Coronary artery (tissue), 2 donors: ENCODE results near the gene SCN1A.
A peak's percentile ranks its signal among the peaks of the same experiment; 100 is the strongest.

Experiments used
- DNase-seq: peaks from one replicate; pipeline ENCODE4 v3.0.0-alpha.2; 2017; ENCODE audit warnings: low spot score
- H3K27ac ChIP-seq, 2 donors: fragments of 200-600 bp; sonication (generic); one replicate each; pipeline ENCODE4 v1.5.1; 2016 to 2019
- H3K4me3 ChIP-seq: fragments of 200-600 bp; sonication (generic); 2 replicates; pipeline ENCODE4 v1.5.1; 2016; ENCODE audit warnings: mild to moderate bottlenecking, moderate library complexity
- CTCF ChIP-seq: fragments of 200-600 bp; sonication (generic); IDR thresholded peaks from one replicate; pipeline ENCODE4 v1.5.1; 2019; ENCODE audit warnings: antibody characterized with exemption

SCN1A gene

DNA sequence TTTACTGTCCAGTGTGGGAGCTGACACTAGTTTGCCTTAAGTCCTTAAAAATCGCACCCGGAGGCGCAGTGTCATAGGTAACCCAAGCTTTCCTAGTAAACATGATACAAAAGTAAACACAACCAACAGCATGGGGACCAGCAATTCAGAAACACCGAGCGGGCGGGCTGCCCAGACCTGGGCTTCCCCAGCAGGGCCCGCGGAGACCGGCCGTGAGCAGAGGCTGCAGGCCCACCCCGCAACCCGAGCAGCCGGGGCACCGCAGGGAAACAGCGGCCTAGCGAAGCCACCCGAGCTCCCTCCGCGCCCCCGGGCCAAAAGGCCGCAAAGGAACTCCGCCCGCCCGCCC, 174.5 kb downstream of the SCN1A start:
- peak overlapping the region; percentile 96 for H3K4me3 ChIP-seq
- peak overlapping the region; percentile 76 to 93 for H3K27ac ChIP-seq
- DNase-seq: no peak
- no peak for TF ChIP-seq CTCF

DNA sequence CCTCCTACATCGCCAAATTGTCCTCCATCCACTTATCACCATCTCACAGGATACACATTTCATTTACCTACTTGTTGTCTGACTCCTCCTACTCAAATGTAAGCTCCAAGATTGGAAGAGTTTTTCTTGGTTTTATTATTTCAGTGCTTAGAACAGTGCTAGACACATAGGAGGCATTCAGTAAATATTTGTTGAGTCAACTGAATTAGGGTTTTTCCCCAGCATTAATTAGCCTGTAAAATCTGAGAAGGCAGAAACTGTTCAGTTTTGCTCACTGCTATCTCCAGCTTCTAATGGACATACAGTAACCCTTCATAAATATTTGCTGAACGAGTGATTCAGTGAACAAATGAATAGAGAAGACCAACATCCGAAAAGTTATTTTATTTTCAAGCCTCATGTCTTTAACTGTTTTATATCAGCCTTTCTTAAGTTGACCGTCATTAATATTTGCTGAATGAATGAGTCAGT, 175.0 kb downstream of the SCN1A start:
- no peak for TF ChIP-seq CTCF
- Histone ChIP-seq H3K4me3 (peak overlapping the region; percentile 96), H3K27ac (no peak overlapping the region)
- DNase-seq: no peak

DNA sequence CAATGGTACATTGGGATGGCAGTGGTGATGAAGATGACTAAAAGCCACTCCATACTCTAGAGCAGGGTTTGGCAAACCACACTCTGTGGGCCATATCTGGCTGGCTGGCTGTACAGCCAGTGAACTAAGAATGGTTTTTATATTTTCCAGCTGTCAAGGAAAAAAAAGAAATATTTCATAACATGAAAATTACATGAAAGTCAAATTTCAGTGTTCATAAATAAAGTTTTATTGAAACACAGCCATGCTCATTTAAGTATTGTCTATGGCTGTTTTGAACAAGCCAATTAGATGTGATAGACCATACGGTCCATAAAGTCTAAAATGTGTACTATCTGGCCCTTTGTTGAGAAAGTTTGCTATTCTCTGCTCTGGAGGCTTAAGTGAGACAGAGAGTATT, 175.7 kb downstream of the SCN1A start:
- no peak for TF ChIP-seq CTCF
- H3K4me3 ChIP-seq: peak overlapping the region; percentile 96

DNA sequence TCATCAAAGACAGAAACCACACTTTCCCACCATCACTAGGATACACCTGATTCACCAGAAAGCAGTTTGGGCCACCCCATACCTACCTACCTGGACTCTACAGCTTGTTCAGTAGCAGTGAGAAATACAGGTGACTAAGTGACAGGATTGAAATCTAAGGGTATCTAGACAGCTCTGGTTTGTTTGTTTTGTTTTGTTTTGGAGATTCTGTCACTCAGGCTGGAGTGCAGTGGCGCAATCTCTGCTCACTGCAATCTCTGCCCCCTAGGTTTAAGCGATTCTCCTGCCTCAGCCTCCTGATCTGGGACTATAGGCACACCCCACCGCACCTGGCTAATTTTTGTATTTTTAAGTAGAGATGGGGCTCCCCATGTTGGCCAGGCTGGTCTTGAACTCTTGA, 177.4 kb downstream of the SCN1A start:
- H3K27ac ChIP-seq: no peak overlapping the region
- TF ChIP-seq CTCF: no peak
- no peak for DNase-seq
- H3K4me3 ChIP-seq: no peak overlapping the region

More for the DNA sequence above, 175.7 kb downstream of the SCN1A start:
- DNase-seq: no peak
- no peak overlapping the region for H3K27ac ChIP-seq

DNA sequence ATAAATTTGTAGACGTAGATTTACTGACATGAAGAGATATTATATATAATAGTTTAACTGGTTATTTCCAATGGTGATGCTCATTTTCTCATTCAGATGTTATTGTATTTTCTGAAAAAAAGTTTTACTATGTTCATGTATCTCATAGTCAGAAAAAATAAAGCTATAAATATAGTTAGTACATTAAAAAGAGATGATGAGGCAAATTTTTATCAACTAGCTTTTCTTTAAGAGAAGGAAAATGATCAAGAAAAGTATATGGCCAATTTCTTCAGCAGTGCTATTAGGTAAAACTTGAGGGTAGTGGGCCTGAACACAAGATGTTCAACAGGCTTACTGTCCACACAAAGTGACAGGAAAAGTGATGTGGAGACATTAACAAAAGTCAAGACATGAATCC, 186.0 kb downstream of the SCN1A start:
- Histone ChIP-seq H3K4me3 (no peak overlapping the region), H3K27ac (no peak overlapping the region)
- no peak for TF ChIP-seq CTCF
- DNase-seq: no peak

DNA sequence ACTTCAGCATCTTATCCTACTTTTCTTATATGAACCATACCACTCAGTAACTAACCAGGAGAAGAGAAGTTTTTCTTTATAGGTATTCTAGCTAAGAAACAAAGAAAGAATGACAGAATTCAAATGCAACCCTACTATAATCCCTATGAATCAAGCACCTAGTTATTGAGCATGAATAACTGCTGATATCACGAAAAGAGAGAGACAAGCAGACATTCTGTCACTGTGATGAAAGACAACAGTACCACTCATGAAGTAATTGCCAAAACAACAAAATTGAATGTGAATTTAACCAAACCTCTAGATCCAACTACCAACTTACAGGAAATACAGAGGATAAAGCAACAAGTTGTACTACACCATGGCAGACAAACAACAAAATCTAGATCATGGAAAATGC, 189.6 kb downstream of the SCN1A start:
- no peak overlapping the region for H3K27ac ChIP-seq
- no peak for DNase-seq
- TF ChIP-seq CTCF: no peak
- no peak overlapping the region for H3K4me3 ChIP-seq
